Astrocyte of the hippocampus (primary cell): ENCODE data around the gene CNTN4.
"Not testable (repeated sequence)": the region's sequence is repeated elsewhere in the genome, so short reads cannot be mapped to it uniquely, and the experiment has no call there.

Source experiments
- DNase-seq: peaks from one replicate; pipeline ENCODE4 v3.0.0; 2011; ENCODE audit warnings: low read depth, low spot score

The CNTN4 gene

GRCh38 chr3:2784627-2785026 lies 686.0 kb downstream of the CNTN4 start:
- no peak for DNase-seq

- no peak for DNase-seq
These were observed 691.7 kb downstream of the CNTN4 start for GRCh38 chr3:2790266-2790815.

GRCh38 chr3:2792432-2792831 lies 693.8 kb downstream of the CNTN4 start:
- DNase-seq: no peak

GRCh38 chr3:2793987-2794386 lies 695.3 kb downstream of the CNTN4 start:
- no peak for DNase-seq

DNA sequence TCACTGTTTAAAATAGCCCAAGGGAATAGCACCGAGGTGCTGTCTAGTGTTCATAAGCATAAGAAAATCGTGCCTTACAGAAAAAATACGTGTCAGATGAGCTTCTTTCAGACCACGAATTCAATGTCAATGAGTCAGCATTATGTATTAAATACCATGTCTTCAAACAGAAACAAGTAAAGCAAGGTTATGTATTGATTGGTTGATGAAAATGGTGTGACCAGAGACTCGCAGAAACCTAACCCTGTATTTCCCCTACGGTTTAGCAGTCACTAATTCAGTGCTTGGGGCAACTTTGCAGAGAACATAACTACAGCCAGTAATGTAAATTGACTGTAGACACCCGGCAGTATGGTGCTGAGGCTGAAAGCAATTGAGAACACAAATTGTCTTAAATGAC lies 703.8 kb downstream of the CNTN4 start:
- DNase-seq: no peak

DNA sequence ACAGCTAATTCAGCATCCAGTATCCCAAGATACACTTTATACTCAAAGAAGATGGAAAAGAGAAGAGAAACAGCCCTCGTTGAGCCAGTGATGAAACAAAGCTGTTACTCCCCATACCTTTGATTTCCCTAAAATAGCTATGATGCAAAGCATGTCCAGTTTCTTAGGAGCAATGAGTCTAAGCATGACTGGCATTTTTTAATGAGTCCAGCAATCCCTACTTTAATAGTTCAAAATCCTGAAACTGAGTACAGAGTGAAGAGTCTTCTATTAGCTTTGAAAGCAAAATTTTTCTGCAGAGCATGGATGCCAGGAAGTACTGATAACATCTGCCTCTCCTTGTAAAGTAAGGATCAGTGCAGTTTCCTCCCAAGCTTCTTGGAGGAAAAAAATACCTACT lies 708.8 kb downstream of the CNTN4 start:
- DNase-seq: no peak

- DNase-seq: peak; percentile 32
These were observed 712.1 kb downstream of the CNTN4 start for GRCh38 chr3:2810723-2811122.

DNA sequence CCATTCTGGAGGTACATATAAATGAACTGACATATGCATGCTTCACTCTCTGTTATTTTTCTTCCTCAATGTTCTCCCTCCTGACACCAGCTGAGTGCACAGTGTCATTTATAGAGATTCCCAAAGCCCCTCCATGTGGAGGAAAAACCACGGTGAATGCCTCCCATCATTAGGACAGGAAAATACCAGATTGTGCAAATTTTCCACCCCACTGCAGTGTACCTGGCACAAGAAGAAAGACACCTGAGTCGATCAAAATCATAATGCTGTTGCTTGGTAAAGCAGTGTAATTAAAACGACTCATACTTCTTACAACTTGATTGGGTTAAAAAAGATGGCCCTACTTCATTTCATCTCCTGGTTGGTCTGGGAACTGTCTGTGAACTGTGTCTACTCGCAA lies 720.9 kb downstream of the CNTN4 start:
- DNase-seq: no peak

DNA sequence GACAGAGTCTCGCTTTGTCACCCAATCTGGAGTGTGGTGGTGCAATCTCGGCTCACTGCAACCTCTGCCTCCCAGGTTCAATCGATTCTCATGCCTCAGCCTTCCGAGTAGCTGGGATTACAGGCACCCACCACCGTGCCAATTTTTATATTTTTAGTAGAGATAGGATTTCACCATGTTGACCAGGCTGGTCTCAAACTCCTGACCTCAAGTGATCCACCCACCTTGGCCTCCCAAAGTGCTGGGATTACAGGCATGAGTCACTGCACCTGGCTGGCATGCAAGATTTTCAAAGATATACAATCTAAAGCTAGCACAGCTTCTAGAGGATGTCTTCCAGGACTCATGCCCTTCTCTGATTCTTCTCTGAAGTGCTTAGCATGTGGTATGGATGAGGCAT lies 722.3 kb downstream of the CNTN4 start:
- not testable (repeated sequence) for DNase-seq

DNA sequence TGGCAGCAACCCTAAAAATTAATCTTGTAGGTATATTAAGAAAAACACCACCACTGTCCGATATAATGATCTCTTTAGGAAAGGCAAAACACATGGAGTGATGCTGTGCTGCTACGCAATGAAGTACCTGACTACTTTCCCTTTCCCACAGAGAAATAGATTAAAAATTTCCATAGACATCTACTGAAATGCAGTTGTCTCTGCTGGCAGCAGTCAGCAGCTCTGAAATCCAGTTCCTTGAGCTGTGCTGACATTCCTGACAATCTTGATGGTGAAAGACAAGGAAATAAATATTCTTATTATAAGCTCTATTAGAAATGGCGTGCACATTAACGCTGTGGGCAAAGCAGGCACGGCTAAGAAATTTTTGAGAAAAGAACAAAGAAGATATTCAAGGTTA lies 723.9 kb downstream of the CNTN4 start:
- no peak for DNase-seq

GRCh38 chr3:2823031-2823430 lies 724.4 kb downstream of the CNTN4 start:
- peak; percentile 4 for DNase-seq

- no peak for DNase-seq
These were observed 725.0 kb downstream of the CNTN4 start for GRCh38 chr3:2823437-2824211.

DNA sequence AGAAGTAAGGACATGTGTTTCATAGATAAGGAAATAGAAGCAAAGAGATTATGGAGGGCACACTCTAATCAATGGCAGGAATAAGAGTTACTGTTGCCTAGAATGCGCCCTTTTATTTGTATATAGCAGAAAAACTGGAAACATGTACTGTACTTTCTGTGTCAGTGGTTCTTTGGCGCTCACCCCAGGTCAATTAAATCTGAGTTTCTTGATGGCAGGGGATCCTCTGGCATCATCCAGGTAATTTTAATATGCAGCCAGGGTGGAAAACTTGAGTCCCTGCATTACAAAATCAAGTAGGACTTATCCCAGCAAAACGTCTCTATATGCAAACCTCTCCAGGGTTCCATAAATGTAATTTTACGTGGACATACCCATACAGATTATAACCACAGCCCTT lies 727.4 kb downstream of the CNTN4 start:
- DNase-seq: no peak

- DNase-seq: no peak
These were observed 727.8 kb downstream of the CNTN4 start for GRCh38 chr3:2826453-2826852.

GRCh38 chr3:2837239-2837638 lies 738.6 kb downstream of the CNTN4 start:
- DNase-seq: no peak

GRCh38 chr3:2837910-2838309 lies 739.2 kb downstream of the CNTN4 start:
- no peak for DNase-seq

GRCh38 chr3:2838546-2839157 lies 740.0 kb downstream of the CNTN4 start:
- DNase-seq: no peak

GRCh38 chr3:2839876-2840275 lies 741.2 kb downstream of the CNTN4 start:
- no peak for DNase-seq

GRCh38 chr3:2847062-2847841 lies 748.6 kb downstream of the CNTN4 start:
- no peak for DNase-seq

DNA sequence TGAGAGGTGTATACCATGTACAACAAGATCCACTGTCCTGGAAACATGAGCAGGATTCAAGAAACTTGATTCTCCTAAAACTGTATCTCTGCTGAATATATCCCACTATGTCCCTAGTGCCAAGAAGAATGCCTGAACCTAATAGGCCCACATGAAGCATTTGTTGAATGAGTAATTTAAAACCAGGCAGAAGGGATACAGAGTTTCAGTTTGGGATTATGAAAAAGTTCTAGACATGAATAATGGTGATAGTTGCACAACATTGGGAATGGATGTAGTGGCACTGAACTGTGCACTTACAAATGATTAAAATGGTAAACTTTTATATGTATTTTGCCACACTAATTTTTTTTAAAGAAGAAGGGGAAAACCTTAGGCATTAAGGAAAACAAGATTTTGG lies 750.4 kb downstream of the CNTN4 start:
- DNase-seq: no peak

DNA sequence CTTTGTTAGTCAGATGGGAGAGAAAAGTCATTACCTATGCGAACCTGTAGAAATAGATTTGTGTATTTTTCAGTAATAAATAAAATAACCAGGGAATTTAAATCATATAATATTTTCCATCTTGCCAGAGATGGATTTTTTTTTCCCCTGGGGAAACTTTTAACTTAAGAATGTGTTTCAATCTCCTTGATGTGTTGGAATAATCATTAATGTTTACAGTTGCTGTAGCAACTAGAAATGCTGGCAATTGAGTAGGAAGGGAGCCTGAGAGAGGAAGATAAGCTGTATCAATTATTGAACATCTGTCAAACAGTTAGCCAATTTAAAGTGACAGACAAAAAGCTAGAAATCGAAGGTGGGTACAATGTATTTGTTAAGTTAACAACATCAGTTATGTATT lies 752.0 kb downstream of the CNTN4 start:
- DNase-seq: no peak

DNA sequence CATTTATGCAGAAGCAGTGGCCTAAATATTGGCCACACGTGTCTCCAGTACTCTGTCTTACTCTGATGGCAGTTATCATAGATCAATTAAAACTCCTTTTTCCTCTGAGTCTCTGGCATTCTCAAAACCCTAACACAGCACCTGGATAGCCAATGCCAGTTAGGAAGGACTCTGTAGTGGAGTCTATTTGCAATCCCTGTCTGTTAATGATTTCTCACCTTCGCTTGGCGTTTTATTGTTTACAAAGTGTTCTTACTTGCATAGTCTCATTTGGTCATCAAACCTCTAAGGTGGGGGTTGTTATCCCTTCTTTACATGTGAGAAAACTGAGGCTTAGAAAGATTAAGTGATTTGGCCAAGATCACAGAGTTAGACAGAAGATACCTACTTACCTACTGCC lies 752.7 kb downstream of the CNTN4 start:
- DNase-seq: no peak
